NOMO-1 treated with DMSO at 0.1 percent for 48 hours (cell line): Measurements from ENCODE around the gene PLXND1.
"Not testable (repeated sequence)": the region's sequence is repeated elsewhere in the genome, so short reads cannot be mapped to it uniquely, and the experiment has no call there.

Experiments used
- DNase-seq: peaks from one replicate; lab custom pipeline; 2025; ENCODE audit not compliant: unreplicated experiment; lab: John Stamatoyannopoulos, UW

Gene PLXND1

GRCh38 chr3:129553171-129553570 lies 53.3 kb downstream of the PLXND1 start:
- DNase-seq = no peak

- no peak for DNase-seq
Measured at GRCh38 chr3:129552287-129553050, 54.0 kb downstream of the PLXND1 start.

- peak; percentile 47 for DNase-seq
Measured at GRCh38 chr3:129549805-129550204, 56.7 kb downstream of the PLXND1 start.

GRCh38 chr3:129549006-129549800 lies 57.3 kb downstream of the PLXND1 start:
- peak; percentile 89 for DNase-seq

- no peak for DNase-seq
Measured at GRCh38 chr3:129548104-129548965, 58.1 kb downstream of the PLXND1 start.

GRCh38 chr3:129547241-129547640 lies 59.2 kb downstream of the PLXND1 start:
- DNase-seq = no peak

- DNase-seq = not testable (repeated sequence)
Measured at GRCh38 chr3:129545951-129546350, 60.5 kb downstream of the PLXND1 start.

- DNase-seq = no peak
Measured at GRCh38 chr3:129543999-129544398, 62.5 kb downstream of the PLXND1 start.

GRCh38 chr3:129543156-129543790 lies 63.2 kb downstream of the PLXND1 start, which contains the start of gene H1-8:
H1-8 (plus strand) TSS chr3:129543175; CDS start chr3:129543219, 44 bp downstream.
- DNase-seq = no peak

GRCh38 chr3:129542747-129543146 lies 63.7 kb downstream of the PLXND1 start:
- no peak for DNase-seq

- DNase-seq = no peak
Measured at GRCh38 chr3:129540776-129541516, 65.5 kb downstream of the PLXND1 start.

GRCh38 chr3:129539206-129539605 lies 67.3 kb downstream of the PLXND1 start:
- no peak for DNase-seq

- no peak for DNase-seq
Measured at GRCh38 chr3:129536804-129537203, 69.7 kb downstream of the PLXND1 start.

GRCh38 chr3:129536374-129536667 lies 70.2 kb downstream of the PLXND1 start:
- DNase-seq = no peak

GRCh38 chr3:129535075-129535474 lies 71.4 kb downstream of the PLXND1 start:
- no peak for DNase-seq

- no peak for DNase-seq
Measured at GRCh38 chr3:129534428-129535027, 71.9 kb downstream of the PLXND1 start.

- DNase-seq = no peak
Measured at GRCh38 chr3:129533406-129533805, 73.1 kb downstream of the PLXND1 start.

GRCh38 chr3:129532261-129532660 lies 74.2 kb downstream of the PLXND1 start:
- no peak for DNase-seq

- no peak for DNase-seq
Measured at GRCh38 chr3:129531699-129532098, 74.8 kb downstream of the PLXND1 start.

- no peak for DNase-seq
Measured at GRCh38 chr3:129530821-129531220, 75.7 kb downstream of the PLXND1 start.
